Right ventricle myocardium superior (tissue), 1 donor: ENCODE results near the gene DBNL. TPM values are rescaled to one million over a fixed set of nuclear protein-coding genes. Genes with fewer than 3 reads are reported as not detected.

Experiments used
- ATAC-seq: fragments of 200-7000 bp; cut with Tn5 transposase; one replicate; pipeline ENCODE4 v1.9.1; 2020; ENCODE audit warnings: mild to moderate bottlenecking; ENCODE audit not compliant: poor library complexity
- DNase-seq: peaks from one replicate; pipeline ENCODE4 v3.0.0-alpha.2; 2020
- intact Hi-C: fragments of 100-400 bp; cut with DNase I; formaldehyde crosslinking; loops from one replicate; pipeline ENCODE4 v1.11.2; 2022
- total RNA-seq: library from RNA; stranded (reverse); fragmentation: NEBNext Ultra II Directional; extraction: Animal tissue kit (Norgen Biotek cat#: 25700); gene quantifications from one replicate; pipeline ENCODE4 v1.2.1, GENCODE V29; 2021
- donor health status: DM: no; HTN: yes; CAD: no; lungs with severe emphysema.

DBNL gene
- total RNA-seq, 1 donor from 2014 or later: 28.0 TPM

DNA sequence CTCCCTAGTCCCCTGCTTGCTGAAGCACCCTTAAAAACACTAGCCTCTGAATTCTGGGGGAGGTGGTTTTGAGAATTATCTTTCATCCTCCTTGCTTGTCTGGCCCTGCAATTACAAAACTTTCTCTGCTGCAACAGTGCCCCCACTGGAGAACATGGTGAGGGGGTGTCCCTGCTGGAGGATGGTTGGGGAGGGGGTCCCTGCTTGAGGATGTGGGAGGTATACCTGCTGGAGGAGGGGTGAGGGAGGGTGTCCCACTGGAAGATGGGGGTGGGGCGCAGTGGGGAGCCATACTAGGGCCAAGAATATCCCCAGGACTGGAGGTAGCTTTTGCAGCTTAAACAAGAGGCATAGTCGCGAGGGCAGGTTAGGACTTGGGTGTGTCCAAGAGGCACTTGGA is 41.0 kb downstream of the DBNL start:
- intact Hi-C loops: no loop called here
- DNase-seq (no peak), ATAC-seq (no peak)

DNA sequence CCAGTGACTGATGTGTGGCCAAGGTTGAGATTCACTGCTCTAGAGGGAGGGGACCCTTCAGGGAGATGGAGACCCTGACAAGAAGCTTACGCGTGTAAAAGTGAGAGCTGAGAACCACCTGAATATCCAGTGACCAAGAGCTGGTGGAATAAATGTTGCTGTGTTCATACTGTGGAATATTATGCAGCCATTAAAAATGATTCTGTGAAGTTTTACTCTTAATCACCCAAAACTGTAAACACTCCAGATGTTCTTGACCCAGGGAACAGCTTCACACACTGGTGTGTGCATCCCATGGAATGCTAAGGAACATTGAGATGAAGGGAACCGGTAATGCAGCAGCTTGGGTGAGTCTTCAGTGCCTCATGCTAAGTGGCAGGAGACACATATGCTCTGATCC is 42.1 kb downstream of the DBNL start:
- DNase-seq: no peak
- ATAC-seq: no peak
- intact Hi-C loops: no loop called here

DNA sequence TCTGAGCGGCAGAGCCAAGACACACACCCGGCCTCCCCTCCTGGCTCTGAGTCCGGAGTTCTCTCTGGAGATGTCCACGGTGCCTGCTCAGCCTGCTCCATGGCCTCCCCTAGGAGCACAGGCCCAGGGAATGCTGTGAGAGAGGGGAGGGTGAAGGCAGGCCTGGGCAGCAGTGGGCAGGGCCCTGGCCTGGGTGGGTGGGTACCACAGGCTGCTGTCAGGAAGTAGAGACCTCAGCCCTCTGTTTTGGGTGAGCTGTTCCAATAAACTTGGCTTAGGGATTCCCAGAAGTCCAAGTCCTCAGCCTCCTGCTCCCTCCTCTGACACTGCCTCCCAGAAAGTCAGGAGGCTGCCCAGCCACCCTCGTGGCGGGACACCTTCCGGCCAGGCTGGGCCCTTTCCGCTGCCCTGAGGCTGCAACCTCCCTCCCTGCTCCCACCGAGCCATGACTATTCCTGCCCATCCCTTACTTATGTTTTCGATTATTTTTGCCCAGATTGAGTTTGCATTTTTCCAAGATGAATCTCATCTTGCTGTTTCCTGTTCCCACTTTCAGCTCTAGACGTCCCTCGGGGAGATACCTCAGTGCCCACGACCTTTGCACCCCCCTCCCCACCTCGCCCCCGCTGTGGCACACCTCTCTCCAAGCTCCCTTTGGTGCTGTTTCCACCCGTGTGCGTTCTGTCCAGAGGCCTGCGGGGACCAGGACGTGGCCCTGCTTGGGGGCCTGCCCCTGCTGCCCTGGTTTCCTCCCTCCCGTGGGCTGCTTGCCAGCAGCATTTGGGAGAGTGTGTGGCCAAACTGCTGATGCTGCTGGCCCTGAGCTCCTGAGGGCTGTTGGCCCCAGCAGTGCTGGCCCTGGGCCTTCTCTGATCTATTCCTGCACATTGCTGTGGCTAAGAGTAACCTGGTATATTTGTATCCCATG is 43.7 kb downstream of the DBNL start:
- intact Hi-C loops: no loop called here
- peak; percentile 85 for DNase-seq
- peak; percentile 82 for ATAC-seq

DNA sequence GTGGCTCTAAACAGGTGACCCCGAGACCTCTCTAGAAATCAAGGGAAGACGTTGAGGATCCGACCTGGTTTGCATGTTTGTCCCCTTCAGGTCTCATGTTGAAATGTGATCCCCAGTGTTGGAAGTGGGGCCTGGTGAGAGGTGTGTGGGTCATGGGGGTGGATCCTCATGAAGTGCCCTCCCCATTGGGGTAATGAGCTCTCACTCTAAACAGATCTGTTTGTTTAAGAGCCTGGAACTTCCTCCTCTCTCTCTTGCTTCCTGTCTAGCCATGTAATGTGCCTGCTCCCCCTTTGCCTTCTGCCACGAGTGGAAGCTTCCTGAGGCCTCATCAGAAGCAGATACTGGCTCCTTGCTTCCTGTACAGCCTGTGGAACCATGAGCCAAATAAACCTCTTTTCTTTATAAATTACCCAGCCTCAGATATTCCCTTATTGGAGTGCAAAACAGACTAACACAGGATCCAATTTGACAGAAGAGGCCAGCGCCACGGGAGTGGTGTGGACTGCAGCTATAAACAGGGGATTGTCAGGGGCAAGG is 48.7 kb downstream of the DBNL start:
- intact Hi-C loops: no loop called here
- ATAC-seq: no peak
- DNase-seq: no peak

DNA sequence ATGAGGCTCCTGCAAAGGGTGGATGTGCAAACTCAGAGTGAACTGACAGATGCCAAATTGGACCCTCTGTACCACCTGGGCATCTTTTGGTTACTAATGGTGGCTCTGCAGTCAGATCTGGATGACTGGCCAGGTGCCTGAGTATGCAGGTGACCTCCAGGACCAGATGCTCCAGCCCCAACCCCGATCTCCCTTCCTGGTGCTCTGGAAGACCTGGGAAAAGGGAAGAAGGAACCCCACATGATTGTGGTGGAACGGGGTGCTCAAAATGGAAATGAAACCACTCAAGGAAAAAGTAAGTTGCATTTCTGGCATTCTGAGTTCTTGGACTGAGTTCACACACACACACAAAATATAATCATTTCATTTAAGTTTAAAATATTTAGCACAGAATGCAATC is 49.9 kb downstream of the DBNL start:
- intact Hi-C loops: no loop called here
- DNase-seq (no peak), ATAC-seq (no peak)

DNA sequence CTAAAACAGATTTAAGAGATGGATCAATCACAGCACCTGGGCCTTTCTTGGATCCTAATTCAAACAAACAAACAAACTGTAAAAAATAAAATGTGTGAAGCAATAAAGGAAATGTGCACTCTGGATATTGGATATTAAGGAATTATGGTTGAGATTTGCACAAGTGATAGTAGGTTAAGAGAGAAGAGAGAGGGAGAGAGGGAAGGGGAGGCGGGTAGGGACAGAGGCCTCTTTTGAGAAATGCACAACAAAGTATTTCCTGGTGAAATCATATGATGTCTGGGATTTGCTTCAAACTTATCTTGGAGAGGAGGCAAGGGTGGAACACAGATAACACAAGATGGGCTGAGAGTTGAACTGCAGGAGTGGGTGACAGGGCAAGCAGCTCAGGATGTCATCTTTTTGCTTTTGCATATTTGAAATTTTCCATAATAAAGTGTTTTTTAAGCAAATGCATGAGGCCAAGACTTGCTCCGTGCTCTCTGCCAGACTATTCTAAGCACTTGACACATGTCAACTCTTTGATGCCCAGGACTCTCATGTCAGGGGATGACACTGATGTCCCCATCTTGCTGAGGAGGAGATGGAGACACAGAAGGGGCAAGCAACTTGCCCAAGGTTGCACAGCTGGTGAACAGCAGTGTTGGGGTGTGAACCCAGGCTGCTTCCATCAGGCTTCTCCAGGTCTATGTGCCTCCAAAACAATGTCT is 50.5 kb downstream of the DBNL start:
- DNase-seq: no peak
- intact Hi-C loops: no loop called here
- no peak for ATAC-seq

DNA sequence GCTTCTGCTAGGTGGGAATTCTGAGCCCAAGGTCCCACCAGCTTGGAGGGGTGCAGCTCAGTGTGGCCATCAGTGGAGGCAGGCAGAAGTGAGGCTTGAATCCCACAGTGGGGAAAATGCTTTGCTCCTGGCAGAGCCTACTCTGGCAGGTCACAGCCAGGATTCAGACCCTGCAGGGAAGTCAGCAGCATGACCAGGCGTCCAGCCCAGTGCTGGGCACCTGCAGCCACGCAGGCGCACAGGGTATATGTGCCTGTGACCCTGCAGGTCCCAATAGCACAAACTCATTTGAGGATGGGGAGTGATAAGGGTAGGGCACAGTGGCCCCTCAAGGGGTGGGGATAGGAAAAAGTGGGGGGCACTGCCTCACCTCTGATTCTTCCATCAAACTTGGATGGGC is 51.3 kb downstream of the DBNL start:
- no peak for ATAC-seq

DNA sequence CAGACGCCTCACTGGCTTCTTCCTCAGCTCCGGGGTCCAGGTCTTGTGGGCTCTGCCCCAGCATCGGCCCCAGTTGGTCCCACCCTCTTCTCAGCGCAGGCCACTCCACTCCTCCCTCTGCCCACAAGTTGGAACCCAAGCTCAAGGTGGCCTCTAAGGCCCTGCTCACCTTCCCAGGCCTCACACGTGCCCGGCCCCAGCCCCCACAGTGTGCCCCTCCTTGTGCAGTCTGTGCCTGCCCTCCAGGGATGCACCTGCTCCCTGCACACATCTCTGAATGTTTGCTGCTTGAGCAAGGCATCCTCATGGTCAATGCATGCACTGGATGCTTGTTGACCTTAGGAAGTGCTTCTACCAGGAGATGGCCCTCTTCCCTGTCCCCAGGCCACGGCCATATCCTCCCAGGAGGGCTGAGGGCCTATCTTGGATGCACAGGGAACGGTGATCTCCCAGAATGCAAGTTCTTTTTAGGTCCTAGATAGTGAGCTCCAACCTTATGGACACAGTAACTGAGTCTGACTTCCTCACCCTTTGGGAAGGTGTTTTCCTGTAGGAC is 51.9 kb downstream of the DBNL start:
- intact Hi-C loops: no loop called here
- no peak for ATAC-seq
- DNase-seq: no peak

More for the DNA sequence above, 51.3 kb downstream of the DBNL start:
- intact Hi-C loops: no loop called here
- DNase-seq: no peak

DNA sequence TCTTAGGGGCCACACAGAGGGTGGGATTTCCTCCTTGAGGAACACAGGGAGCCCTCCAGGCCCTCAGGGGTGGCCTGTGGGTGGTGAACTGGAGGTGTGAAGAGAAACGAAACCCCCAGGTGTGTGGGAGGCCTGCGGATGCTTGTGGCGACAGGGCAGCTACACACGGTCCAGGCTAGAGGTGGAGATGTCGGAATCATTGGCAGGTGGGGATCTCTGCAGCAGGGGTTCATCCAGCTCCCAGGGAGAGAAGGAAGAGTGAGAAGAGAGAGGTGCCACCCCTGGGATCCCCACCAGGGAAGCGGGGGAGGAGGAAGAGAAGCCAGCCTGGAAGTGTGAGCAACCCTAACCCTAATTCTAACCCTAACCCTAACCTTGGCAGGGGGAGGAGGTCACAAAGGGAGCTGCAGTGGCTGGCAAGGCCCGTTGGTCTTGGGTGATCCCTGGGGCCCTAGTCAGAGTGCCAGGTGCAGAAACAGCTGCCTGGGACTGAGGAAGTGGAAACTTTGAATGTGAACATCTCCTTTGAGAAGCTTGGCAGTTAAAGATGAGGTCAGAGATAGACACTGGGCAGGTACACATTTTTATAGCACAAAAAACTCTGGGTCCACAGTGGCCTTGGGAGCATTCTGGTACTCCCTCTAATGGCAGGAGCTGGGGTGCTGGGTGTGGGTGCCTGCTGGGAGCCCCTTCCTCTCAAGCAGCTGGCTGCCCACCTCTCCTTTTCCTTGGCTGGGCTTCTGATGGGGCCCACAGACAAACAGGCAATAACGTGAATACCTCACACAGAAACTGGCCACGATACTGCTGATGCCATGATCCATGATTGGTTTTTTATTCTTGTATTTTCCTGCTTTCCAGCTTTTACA is 52.8 kb downstream of the DBNL start:
- DNase-seq (no peak), ATAC-seq (no peak)
- intact Hi-C loops: no loop called here

DNA sequence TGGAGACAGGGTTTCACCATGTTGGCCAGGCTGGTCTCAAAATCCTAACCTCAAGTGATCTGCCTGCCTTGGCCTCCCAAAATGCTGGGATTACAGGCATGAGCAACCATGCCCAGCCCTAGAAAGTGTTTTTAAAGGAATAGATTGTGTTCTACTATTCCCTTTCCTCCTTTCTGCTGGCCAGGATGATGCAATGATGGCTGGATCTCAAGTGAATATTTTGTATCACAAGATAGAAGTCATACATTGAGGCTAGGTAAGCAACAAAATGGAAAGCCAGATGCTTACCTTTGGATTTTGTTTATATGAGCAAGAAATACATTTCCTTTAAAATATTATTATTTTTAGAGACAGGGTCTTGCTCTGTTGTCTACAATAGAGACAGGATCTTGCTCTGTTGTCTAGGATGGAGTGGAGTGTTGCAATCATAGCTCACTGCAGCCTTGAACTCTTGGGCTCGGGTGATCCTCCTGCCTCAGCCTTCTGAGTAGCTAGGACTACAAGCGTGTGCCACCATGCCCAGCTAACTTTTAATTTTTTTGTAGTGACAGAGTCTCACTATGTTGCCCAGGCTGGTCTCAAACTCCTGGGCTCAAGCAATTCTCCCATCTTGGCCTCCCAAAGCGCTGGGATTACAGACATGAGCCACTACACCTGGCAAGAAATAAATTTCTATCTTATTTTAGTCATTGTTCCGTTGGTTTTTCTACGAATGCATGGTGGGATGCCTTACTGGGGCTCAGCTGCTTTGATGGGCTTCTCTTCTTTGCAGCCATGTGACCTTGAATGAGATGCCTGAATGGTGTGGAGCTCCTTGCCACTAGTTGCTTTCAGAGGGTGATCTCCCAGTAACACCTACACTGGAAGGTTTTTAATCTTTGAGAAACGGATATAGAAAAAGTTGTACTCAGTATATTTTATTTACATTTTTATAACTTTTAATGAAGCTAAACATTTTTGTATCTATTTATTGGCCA is 53.9 kb downstream of the DBNL start:
- ATAC-seq (no peak), DNase-seq (no peak)
- intact Hi-C loops: no loop called here

DNA sequence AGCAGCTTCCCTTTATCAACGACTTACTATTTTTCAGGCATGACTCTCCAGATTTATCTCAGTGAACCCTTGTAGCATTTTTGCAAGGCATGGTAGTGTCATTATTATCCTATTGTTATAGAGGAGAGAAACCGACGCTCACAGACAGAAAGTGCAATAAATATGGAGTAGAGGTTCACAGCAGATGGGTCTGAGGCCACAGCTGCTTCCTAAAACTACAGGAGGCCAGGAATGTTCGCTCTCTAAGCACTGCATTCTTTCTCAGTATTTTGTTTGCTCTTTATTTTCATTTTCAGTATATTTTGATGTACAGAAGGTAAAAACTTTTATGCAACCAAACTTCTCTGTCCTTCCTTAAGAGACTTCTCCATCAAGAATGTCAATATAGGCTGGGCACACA is 55.2 kb downstream of the DBNL start:
- ATAC-seq (no peak), DNase-seq (no peak)
- intact Hi-C loops: no loop called here

DNA sequence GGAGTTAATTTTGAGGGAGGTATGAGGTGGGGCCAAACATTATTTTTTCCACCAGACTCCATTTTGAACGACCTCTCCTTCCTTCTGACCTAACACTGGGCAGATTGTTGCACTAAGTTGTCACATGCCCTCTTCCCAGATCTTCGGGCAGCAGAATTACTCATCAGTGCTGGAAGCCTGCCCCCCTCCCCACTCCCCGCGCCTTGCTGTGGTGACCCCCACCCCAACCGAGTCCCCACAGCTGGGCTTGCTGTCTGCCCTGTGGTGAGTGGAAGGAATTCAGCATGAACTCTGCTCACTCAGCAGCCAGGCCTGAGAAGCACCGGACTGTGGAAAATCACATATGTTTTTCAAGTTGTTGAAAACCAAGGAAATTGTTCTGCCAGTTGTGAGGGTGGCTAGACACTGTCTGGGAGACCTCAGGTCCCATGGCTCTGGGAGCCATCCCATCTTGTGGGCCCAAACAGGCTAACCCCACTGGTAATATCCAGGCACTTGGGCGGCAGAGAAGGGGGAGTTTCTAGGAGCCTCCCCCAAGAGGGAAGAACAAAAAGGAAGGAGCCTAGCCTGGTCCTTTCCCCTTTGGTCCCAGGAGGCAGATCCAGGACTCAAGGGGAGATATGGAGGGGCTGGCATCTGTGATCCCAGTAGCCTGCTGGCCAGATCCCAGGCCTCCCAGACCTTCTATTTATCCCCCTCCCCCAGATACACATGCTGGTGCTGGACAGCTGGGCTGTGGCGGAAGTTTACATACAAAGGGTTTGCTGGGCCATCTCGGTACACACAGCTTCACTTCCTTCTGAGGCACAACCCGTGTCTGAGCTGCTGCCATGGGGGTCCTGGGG is 56.2 kb downstream of the DBNL start:
- ATAC-seq (no peak), DNase-seq (no peak)
- intact Hi-C loops: no loop called here

DNA sequence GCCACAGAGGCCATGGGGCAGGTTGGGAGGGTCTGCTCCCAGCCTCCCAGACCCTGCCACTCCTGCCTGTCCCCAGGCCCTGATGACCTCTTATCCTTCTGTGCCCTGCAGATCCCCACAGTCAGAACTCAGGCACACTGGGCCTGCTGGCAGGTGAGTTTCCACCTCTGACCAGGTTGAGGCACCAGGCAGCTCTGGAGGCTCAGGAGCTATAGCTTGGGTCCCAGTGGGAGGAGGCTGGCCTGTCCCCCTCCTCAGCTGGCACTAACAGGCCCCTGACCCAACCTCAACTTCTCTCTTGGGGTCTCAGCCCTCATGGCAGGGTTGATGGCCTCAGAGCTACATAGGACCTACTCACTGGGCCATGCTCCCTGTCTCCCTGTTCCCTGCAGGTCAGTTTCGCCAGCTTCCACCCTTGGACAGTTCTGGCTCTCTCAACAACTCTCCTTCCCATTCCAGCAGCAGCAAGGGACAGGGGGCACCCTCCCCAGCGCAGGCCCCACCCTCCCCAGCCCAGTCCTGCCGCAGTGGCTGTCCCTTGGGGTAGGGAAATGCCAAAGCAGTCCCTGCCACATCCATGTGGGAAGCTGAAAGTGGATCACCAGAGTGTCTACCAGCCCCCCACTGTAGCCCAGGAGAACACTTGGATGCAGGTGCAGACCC is 56.9 kb downstream of the DBNL start:
- ATAC-seq (no peak), DNase-seq (no peak)
- intact Hi-C loops: no loop called here

DNA sequence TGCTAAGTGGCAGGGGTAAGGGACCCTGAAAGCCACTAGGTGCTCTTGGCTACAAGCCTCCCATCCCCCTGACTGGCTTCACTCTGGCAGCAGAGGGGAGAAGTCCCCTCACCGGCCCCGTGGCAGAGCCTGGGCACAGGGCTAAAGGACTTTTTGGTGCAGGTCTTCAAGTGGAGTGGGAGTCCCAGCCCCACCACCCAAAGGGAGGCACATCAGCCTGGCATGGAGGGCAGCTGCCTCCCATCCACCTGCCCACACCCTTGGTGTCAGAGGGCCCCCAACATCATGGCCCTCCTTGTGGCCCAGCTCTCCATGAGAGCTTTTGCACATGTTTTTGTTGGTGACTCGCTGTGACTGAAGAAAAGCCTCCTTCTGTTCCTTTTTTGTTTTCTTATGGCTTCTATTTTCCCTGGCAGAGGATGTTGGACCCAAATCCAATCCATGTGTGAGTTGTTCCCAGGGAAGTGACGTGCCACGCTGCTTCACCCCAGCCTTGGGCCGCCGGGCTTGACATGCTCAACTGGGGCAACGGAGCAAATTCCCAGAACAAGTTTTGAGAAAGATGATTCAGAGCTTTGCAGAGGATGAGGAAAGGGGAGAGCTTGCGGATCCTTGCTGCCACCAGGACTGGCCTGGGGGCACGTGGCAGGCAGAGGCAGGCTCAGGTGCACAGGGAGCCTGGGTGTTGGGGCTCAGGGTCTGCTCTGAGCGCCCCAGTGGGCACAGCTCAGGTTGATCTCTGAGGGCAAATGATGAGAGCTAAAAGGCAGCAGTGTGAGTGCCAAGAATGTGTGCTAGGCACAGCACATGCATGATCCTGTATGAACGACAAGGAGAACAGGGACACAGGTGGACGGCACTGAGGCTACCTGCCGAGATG is 57.7 kb downstream of the DBNL start:
- DNase-seq (no peak), ATAC-seq (no peak)
- intact Hi-C loops: no loop called here

DNA sequence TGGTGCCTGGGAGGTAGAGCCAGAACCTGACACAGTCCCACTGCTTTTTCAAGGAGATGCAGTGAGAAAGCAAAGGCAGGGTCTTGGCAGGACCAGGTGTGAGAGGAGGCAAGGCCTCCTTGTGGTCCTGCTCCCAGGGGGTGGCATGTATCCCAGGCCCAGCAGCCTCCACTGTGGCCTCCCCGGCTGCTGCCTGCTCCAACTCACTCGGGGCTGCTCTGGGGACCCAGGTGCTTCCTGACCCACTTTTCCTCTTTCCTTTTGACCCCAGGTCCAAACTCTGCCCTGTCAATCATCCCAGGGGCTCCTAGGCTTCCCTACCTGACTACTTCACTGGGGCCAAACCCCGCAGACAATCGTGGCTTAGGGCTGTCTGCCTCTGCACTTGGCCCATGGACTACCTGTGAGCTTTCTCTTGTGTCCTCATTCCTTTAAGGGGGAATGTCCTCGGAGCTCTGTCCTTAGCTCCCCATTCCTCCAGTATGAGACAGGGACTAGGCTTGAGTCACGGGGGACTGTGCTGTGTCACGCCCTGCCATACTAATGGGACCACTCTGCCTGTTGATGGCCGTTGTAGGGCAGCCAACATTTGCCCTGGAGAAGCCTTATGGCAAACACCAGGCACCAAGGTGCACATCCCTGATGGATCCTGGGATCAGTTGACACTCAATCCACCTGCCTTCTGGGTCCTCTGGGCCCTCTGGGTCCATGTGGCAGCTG is 58.5 kb downstream of the DBNL start:
- DNase-seq (no peak), ATAC-seq (no peak)

More for the DNA sequence above, 58.5 kb downstream of the DBNL start:
- intact Hi-C loops: no loop called here
